ENCODE data around the gene PTPRD. TPM values are rescaled to one million over a fixed set of nuclear protein-coding genes. Genes with fewer than 3 reads are reported as not detected.

PTPRD gene
- total and polyA plus RNA-seq, 9 of the 15 experiments (the other 6 are each of a cell fraction or from before 2014, with no cell fraction given), result 0.11 TPM; not detected in 8

- Histone ChIP-seq H3K9ac (ENCODE audit: insufficient read depth in 1 of 2, low read depth in 2 of 2, low read length in 2 of 2) (no peak overlapping the region), H3K27me3 (ENCODE audit: control insufficient read depth in 2 of 2, insufficient read depth in 2 of 2, low read length in 2 of 2) (no peaks in the 10 kb centered on the region), H3K79me2 (ENCODE audit: control insufficient read depth, insufficient read depth, low read length) (no peaks in the 10 kb centered on the region), H3K27ac (ENCODE audit: extremely low read depth, low read depth, low read length) (no peak overlapping the region), H3K36me3 (ENCODE audit: control insufficient read depth, insufficient read depth, low read length) (no peaks in the 10 kb centered on the region), H3K4me2 (ENCODE audit: insufficient read depth, low read length) (no peak overlapping the region), H4K20me1 (replicated peaks; ENCODE audit: control insufficient read depth, insufficient read depth, low read length) (no peaks in the 10 kb centered on the region), H3K4me3 (no peak overlapping the region), H3K9me3 (replicated peaks; ENCODE audit: control insufficient read depth, insufficient read depth, low read depth, low read length) (no peaks in the 10 kb centered on the region), H3K4me1 (replicated peaks in 1 of 2; ENCODE audit: control insufficient read depth in 2 of 2, insufficient read depth in 2 of 2, low read length in 2 of 2) (no peaks in the 10 kb centered on the region), H2AFZ (ENCODE audit: low read depth, low read length) (no peak overlapping the region), H3K9me1 (ENCODE audit: control insufficient read depth, insufficient read depth, low read length) (no peaks in the 10 kb centered on the region)
- ChIA-PET POLR2A (no interaction called here), CTCF (ENCODE audit: low intra/inter-chr PET ratio) (no interaction called here)
- intact Hi-C loops (cut with micrococcal nuclease), result no loop called here
- no TSS peak for BruUV-seq (replicated peaks)
- FAIRE-seq (no peak), ATAC-seq (no peak), DNase-seq (ENCODE audit: extremely low read depth in 1 of 4, low spot score in 3 of 4) (no peak)
- in situ Hi-C loops (cut with MboI), result no loop called here
- 0% methylated on average over 4 of the region's 4 CpGs for WGBS (ENCODE audit: insufficient coverage, low coverage, missing lambda C conversion rate)
- no peak for TF ChIP-seq ZNF77 (CRISPR knock-in tag; IDR thresholded peaks at IDR 0.05)
- no peak for TF ChIP-seq CBX5 (IDR thresholded peaks at IDR 0.05; ENCODE audit: borderline replicate concordance, low read depth)
- TF ChIP-seq SIX5 (IDR thresholded peaks at IDR 0.05; ENCODE audit: borderline replicate concordance in 1 of 2, insufficient read depth in 1 of 2, low read depth in 1 of 2, low read length in 2 of 2), result no peak
- TF ChIP-seq TFE3 (CRISPR knock-in tag; IDR thresholded peaks at IDR 0.05), result no peak
- TF ChIP-seq ZNF12 (CRISPR knock-in tag; IDR thresholded peaks at IDR 0.05), result no peak
- TF ChIP-seq ZNF609 (CRISPR knock-in tag; IDR thresholded peaks at IDR 0.05; ENCODE audit: borderline replicate concordance), result no peak
- no peak for TF ChIP-seq E4F1 (CRISPR knock-in tag; IDR thresholded peaks at IDR 0.05; ENCODE audit: borderline replicate concordance)
- no peak for TF ChIP-seq ILK (tag; IDR thresholded peaks at IDR 0.05; ENCODE audit: borderline replicate concordance, low read depth)
- no peak for TF ChIP-seq ZNF79 (CRISPR knock-in tag; IDR thresholded peaks at IDR 0.05; ENCODE audit: low read depth)
- no peak for TF ChIP-seq NELFE (IDR thresholded peaks at IDR 0.05; ENCODE audit: insufficient read depth, insufficient read length)
- TF ChIP-seq SIN3A (IDR thresholded peaks at IDR 0.05; ENCODE audit: borderline replicate concordance in 2 of 2, control insufficient read depth in 1 of 2, low read depth in 2 of 2, low read length in 2 of 2), result no peak
- no peak for TF ChIP-seq ZNF668 (CRISPR knock-in tag; IDR thresholded peaks at IDR 0.05)
These were observed 2023.3 kb downstream of the PTPRD start for GRCh38 chr9:8589476-8589875.
